H1 (cell line): ENCODE data around the gene KCTD16. TPM values are rescaled to one million over a fixed set of nuclear protein-coding genes. Genes with fewer than 3 reads are reported as not detected.

Experiments
- CTCF ChIA-PET: fragments of 300-600 bp; sonication (Branson Sonifier 250); formaldehyde crosslinking; loops from one replicate; lab custom pipeline; 2021; ENCODE audit not compliant: partially characterized antibody; lab: Charles Lee
- POLR2A ChIA-PET: fragments of 300-600 bp; sonication (Branson Sonifier 250); formaldehyde crosslinking; loops from one replicate; lab custom pipeline; 2021; ENCODE audit warnings: inconsistent platforms; ENCODE audit not compliant: partially characterized antibody; lab: Charles Lee
- DNase-seq, 2 experiments: peaks; one replicate each; pipeline versions ENCODE4 v3.0.0 to v3.0.0-alpha.2; 2010 to 2022; ENCODE audit warnings: low spot score in 2 of 2, low read depth in 1 of 2, mixed read lengths in 1 of 2
- FAIRE-seq: peaks from 2 replicates; lab custom pipeline; 2011; peaks lifted over from hg19 to GRCh38; lab: Jason Lieb, UNC
- H2AFZ ChIP-seq: 2 replicates; pipeline ENCODE4 v1.8.1; 2012; ENCODE audit warnings: low read length, inconsistent platforms
- H2AK5ac ChIP-seq: 2 replicates; pipeline ENCODE4 v1.6.1; 2013; ENCODE audit warnings: low read depth, low read length
- H2BK120ac ChIP-seq: replicated peaks from 2 replicates; pipeline ENCODE3; 2013; ENCODE audit warnings: low read depth, low read length, inconsistent platforms
- H2BK12ac ChIP-seq: 2 replicates; pipeline ENCODE4 v1.6.1; 2013; ENCODE audit warnings: low read depth, low read length
- H2BK15ac ChIP-seq: 2 replicates; pipeline ENCODE4 v1.6.1; 2013; ENCODE audit warnings: low read length
- H2BK20ac ChIP-seq: 2 replicates; pipeline ENCODE4 v1.6.1; 2013; ENCODE audit warnings: low read length
- H2BK5ac ChIP-seq: 2 replicates; pipeline ENCODE4 v1.6.1; 2013; ENCODE audit warnings: low read depth, low read length
- H3K14ac ChIP-seq: 2 replicates; pipeline ENCODE4 v1.6.1; 2013; ENCODE audit warnings: inconsistent platforms; ENCODE audit not compliant: insufficient read length
- H3K18ac ChIP-seq: 2 replicates; pipeline ENCODE4 v1.6.1; 2013; ENCODE audit warnings: low read length; ENCODE audit errors: extremely low read depth
- H3K23ac ChIP-seq: 2 replicates; pipeline ENCODE4 v1.6.1; 2013; ENCODE audit warnings: inconsistent platforms; ENCODE audit not compliant: insufficient read length
- H3K23me2 ChIP-seq: 2 replicates; pipeline ENCODE4 v1.6.1; 2013; ENCODE audit warnings: low read depth, low read length
- H3K27ac ChIP-seq: 2 replicates; pipeline ENCODE4 v1.6.1; 2011; ENCODE audit warnings: low read depth, low read length, inconsistent platforms
- H3K27me3 ChIP-seq, 4 experiments: replicated peaks in 1 of 4; 1 replicate in 1 of 4; 2 replicates in 3 of 4; pipeline versions ENCODE4 v1.6.1 to v1.8.1; 2011 to 2013; ENCODE audit warnings: low read length in 3 of 4, mild to moderate bottlenecking in 3 of 4, inconsistent platforms in 2 of 4, mixed read lengths in 2 of 4, moderate library complexity in 1 of 4; ENCODE audit not compliant: control insufficient read depth in 3 of 4, insufficient read depth in 3 of 4; ENCODE audit errors: extremely low read depth in 1 of 4
- H3K36me3 ChIP-seq, 4 experiments: 2 replicates each; pipeline versions ENCODE4 v1.6.1 to v1.8.1; 2011 to 2013; ENCODE audit warnings: mild to moderate bottlenecking in 4 of 4, low read length in 3 of 4, moderate library complexity in 2 of 4, control low read depth in 1 of 4, inconsistent platforms in 1 of 4; ENCODE audit not compliant: insufficient read depth in 4 of 4, control insufficient read depth in 2 of 4
- H3K4ac ChIP-seq: replicated peaks from 2 replicates; pipeline ENCODE3; 2013; ENCODE audit warnings: low read length, low read depth, mixed read lengths, inconsistent platforms; ENCODE audit not compliant: insufficient read length
- H3K4me1 ChIP-seq, 4 experiments: replicated peaks in 1 of 4; 1 replicate in 1 of 4; 2 replicates in 3 of 4; pipeline versions ENCODE4 v1.6.1 to v1.8.1; 2011 to 2013; ENCODE audit warnings: low read length in 3 of 4, inconsistent platforms in 2 of 4, mixed read lengths in 1 of 4; ENCODE audit not compliant: insufficient read depth in 4 of 4, control insufficient read depth in 3 of 4
- H3K4me2 ChIP-seq, 2 experiments: 2 replicates each; pipeline versions ENCODE4 v1.6.1 to v1.8.1; 2011 to 2013; ENCODE audit warnings: low read depth in 2 of 2, low read length in 2 of 2, control low read depth in 1 of 2, inconsistent platforms in 1 of 2, mild to moderate bottlenecking in 1 of 2; ENCODE audit not compliant: insufficient read depth in 1 of 2
- H3K4me3 ChIP-seq, 4 experiments: fragments of 200-600, 300-600 bp in 1 of 4; sonication (generic), shearing (Covaris generic), sonication (Bioruptor Twin) in 1 of 4; 2 replicates each; pipeline versions ENCODE4 v1.5.1 to v1.8.1; 2011 to 2016; ENCODE audit warnings: low read length in 4 of 4, low read depth in 3 of 4, control low read depth in 2 of 4, inconsistent platforms in 2 of 4, mild to moderate bottlenecking in 2 of 4, mixed read lengths in 1 of 4, moderate library complexity in 1 of 4; ENCODE audit not compliant: insufficient read depth in 2 of 4; ENCODE audit errors: extremely low read depth in 1 of 4
- H3K56ac ChIP-seq: replicated peaks from 2 replicates; pipeline ENCODE3; 2013; ENCODE audit warnings: low read depth, mild to moderate bottlenecking, mixed read lengths, low read length, inconsistent platforms; ENCODE audit not compliant: insufficient read length
- H3K79me1 ChIP-seq: 2 replicates; pipeline ENCODE4 v1.6.1; 2013; ENCODE audit warnings: low read depth, low read length, control low read depth
- H3K79me2 ChIP-seq, 2 experiments: 2 replicates each; pipeline versions ENCODE4 v1.6.1 to v1.8.1; 2012 to 2013; ENCODE audit warnings: low read length in 2 of 2, mild to moderate bottlenecking in 2 of 2, inconsistent platforms in 1 of 2; ENCODE audit not compliant: insufficient read depth in 2 of 2, control insufficient read depth in 1 of 2
- H3K9ac ChIP-seq, 4 experiments: replicated peaks in 1 of 4; 1 replicate in 1 of 4; 2 replicates in 3 of 4; pipeline versions ENCODE4 v1.6.1 to v1.8.1; 2011 to 2013; ENCODE audit warnings: low read depth in 3 of 4, low read length in 3 of 4, control low read depth in 2 of 4, mild to moderate bottlenecking in 2 of 4, moderate library complexity in 2 of 4, inconsistent platforms in 1 of 4; ENCODE audit errors: extremely low read depth in 1 of 4
- H3K9me3 ChIP-seq, 2 experiments: 2 replicates each; pipeline versions ENCODE4 v1.6.1 to v1.8.1; 2012 to 2013; ENCODE audit warnings: mild to moderate bottlenecking in 2 of 2, moderate library complexity in 2 of 2, control low read depth in 1 of 2, inconsistent platforms in 1 of 2, low read depth in 1 of 2, low read length in 1 of 2, mixed read lengths in 1 of 2; ENCODE audit not compliant: insufficient read depth in 2 of 2
- H4K20me1 ChIP-seq, 2 experiments: replicated peaks in 1 of 2; 2 replicates each; pipeline versions ENCODE3 to v1.8.1; 2011 to 2013; ENCODE audit warnings: inconsistent platforms in 2 of 2, low read length in 2 of 2, mild to moderate bottlenecking in 1 of 2; ENCODE audit not compliant: insufficient read depth in 2 of 2, control insufficient read depth in 1 of 2
- H4K5ac ChIP-seq: 2 replicates; pipeline ENCODE4 v1.6.1; 2013; ENCODE audit warnings: low read length, low read depth, mixed read lengths, inconsistent platforms; ENCODE audit not compliant: insufficient read length
- H4K8ac ChIP-seq: 2 replicates; pipeline ENCODE4 v1.8.0; 2013; ENCODE audit warnings: mild to moderate bottlenecking, moderate library complexity, low read length, inconsistent platforms; ENCODE audit not compliant: insufficient read depth; ENCODE audit errors: extremely low read depth
- H4K91ac ChIP-seq: replicated peaks from 2 replicates; pipeline ENCODE3; 2013; ENCODE audit warnings: low read length, mixed read lengths, inconsistent platforms; ENCODE audit not compliant: insufficient read length
- BRCA1 ChIP-seq: IDR thresholded peaks from 2 replicates; pipeline ENCODE4 v1.6.1; 2012; ENCODE audit warnings: low read depth, low read length, improper control_type of control experiment
- EGR1 ChIP-seq: IDR thresholded peaks from 2 replicates; pipeline ENCODE4 v1.6.1; 2011; ENCODE audit warnings: low read depth, low read length, borderline replicate concordance
- FOSL1 ChIP-seq: IDR thresholded peaks from 2 replicates; pipeline ENCODE4 v1.6.1; 2011; ENCODE audit warnings: mild to moderate bottlenecking, low read depth, low read length, moderate library complexity; ENCODE audit not compliant: insufficient read depth
- GABPA ChIP-seq: IDR thresholded peaks from 2 replicates; pipeline ENCODE4 v1.6.1; 2011; ENCODE audit warnings: mild to moderate bottlenecking, low read length, moderate library complexity, borderline replicate concordance; ENCODE audit not compliant: insufficient read depth
- HDAC2 ChIP-seq, 2 experiments: fragments of 300-600 bp in 1 of 2; sonication (generic) in 1 of 2; IDR thresholded peaks; 2 replicates each; pipeline ENCODE4 v1.6.1; 2011 to 2012; ENCODE audit warnings: low read depth in 2 of 2, low read length in 2 of 2, mild to moderate bottlenecking in 2 of 2, moderate library complexity in 2 of 2, borderline replicate concordance in 1 of 2, inconsistent platforms in 1 of 2
- JUN ChIP-seq: IDR thresholded peaks from 2 replicates; pipeline ENCODE4 v1.6.1; 2011; ENCODE audit warnings: low read depth, mild to moderate bottlenecking, improper control_type of control experiment, low read length
- NANOG ChIP-seq: IDR thresholded peaks from 2 replicates; pipeline ENCODE4 v1.6.1; 2011; ENCODE audit warnings: low read length, low read depth, mild to moderate bottlenecking, inconsistent platforms; ENCODE audit not compliant: insufficient read depth, poor library complexity, severe bottlenecking
- RXRA ChIP-seq: IDR thresholded peaks from 2 replicates; pipeline ENCODE4 v1.6.1; 2011; ENCODE audit warnings: low read depth, mild to moderate bottlenecking, low read length, moderate library complexity; ENCODE audit not compliant: insufficient read depth
- SIN3A ChIP-seq, 2 experiments: IDR thresholded peaks in 1 of 2; conservative IDR thresholded peaks in 1 of 2; 2 replicates each; pipeline ENCODE4 v1.6.1; 2011 to 2012; ENCODE audit warnings: low read length in 2 of 2, improper control_type of control experiment in 1 of 2, low read depth in 1 of 2, mild to moderate bottlenecking in 1 of 2
- SIRT6 ChIP-seq: IDR thresholded peaks from one replicate; pipeline ENCODE4 v1.7.1; 2012; ENCODE audit warnings: low read length, inconsistent platforms
- SIX5 ChIP-seq: IDR thresholded peaks from 2 replicates; pipeline ENCODE4 v1.6.1; 2011; ENCODE audit warnings: mild to moderate bottlenecking, low read depth, low read length
- SRF ChIP-seq: IDR thresholded peaks from 2 replicates; pipeline ENCODE4 v1.6.1; 2011; ENCODE audit warnings: mild to moderate bottlenecking, low read depth, low read length, moderate library complexity
- TEAD4 ChIP-seq: IDR thresholded peaks from 2 replicates; pipeline ENCODE4 v1.6.1; 2012; ENCODE audit warnings: low read depth, low read length, inconsistent platforms, mixed read lengths
- WGBS, 2 experiments: shearing (Covaris generic) in 1 of 2; methylation state at CpG; one replicate each; pipeline versions ENCODE4 v1.1.6 to v1.1.7; 2013 to 2015; ENCODE audit warnings: low lambda C conversion rate in 2 of 2, mixed read lengths in 2 of 2, inconsistent platforms in 1 of 2, low coverage in 1 of 2, missing lambda C conversion rate in 1 of 2; ENCODE audit not compliant: insufficient replicate concordance in 2 of 2, insufficient coverage in 1 of 2, insufficient read length in 1 of 2; ENCODE audit errors: extremely low coverage in 1 of 2, missing lambda C conversion rate in 1 of 2; 5-methylcytosine and 5-hydroxymethylcytosine counted together
- polyA plus RNA-seq, 7 experiments: library from polyadenylated mRNA; depleted of rRNA in 3 of 7; stranded (reverse) in 5 of 7; unstranded in 2 of 7; fragments of >200 nt in 5 of 7; fragments of 200-250 nt in 2 of 7; gene quantifications; 1 replicate in 5 of 7; 2 replicates in 1 of 7; 4 replicates in 1 of 7; pipeline versions ENCODE4 v1.2.1 to v1.2.3, GENCODE V29; 2011 to 2013; ENCODE audit warnings: missing spikeins in 2 of 7, mixed read lengths in 2 of 7
- total RNA-seq: library from RNA; stranded (reverse); fragmentation: NEBNext Ultra II Directional; extraction: Animal tissue kit (Norgen Biotek cat#: 25700); gene quantifications from 2 replicates; pipeline ENCODE4 v1.2.1, GENCODE V29; 2021

The KCTD16 gene
- total and polyA plus RNA-seq, 2 of the 8 experiments (the other 6 are each of a cell fraction or from before 2014, with no cell fraction given): 0.03 to 0.24 TPM

DNA sequence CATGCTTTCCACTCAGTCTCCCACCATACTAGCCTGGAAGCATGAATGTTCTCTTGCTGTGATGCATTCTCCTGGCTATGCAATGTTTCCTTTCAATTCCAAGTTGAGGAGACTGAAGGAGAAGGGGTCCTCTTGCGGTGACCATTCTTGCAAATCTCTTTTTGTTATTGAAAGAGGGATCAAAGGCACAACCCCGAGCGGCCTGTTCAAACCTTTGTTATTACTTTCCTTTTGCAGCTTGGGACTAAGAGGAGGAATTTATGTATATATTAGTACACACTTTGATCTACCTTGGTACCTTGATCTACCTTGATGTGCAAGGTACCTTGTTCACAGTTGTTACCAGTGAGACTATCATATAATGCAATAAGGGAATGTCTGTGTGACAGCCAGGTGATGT lies 147.3 kb downstream of the KCTD16 start:
- ChIA-PET CTCF (interaction anchor here (0.7 kb wide), 1 partner anchor 819 kb away, joined by 3 read pairs; no protein-coding TSS in a partner anchor), POLR2A (interaction anchor here (1.5 kb wide), 1 partner anchor 19 kb away, joined by 3 read pairs; no protein-coding TSS in a partner anchor)
- no peak overlapping the region for H4K8ac ChIP-seq
- no peak overlapping the region for H3K18ac ChIP-seq
- no peak overlapping the region for H3K4ac ChIP-seq
- H2AK5ac ChIP-seq: no peak overlapping the region
- H3K79me2 ChIP-seq: no peaks in the 10 kb centered on the region
- no peak overlapping the region for H2AFZ ChIP-seq
- H2BK5ac ChIP-seq: no peak overlapping the region
- H2BK120ac ChIP-seq: no peak overlapping the region
- no peaks in the 10 kb centered on the region for H4K20me1 ChIP-seq
- no peak overlapping the region for H4K91ac ChIP-seq
- no peak overlapping the region for H3K56ac ChIP-seq
- H3K27ac ChIP-seq: no peak overlapping the region
- peaks cover 0 to 8% (median 6%) of the 10 kb centered on the region in 4 experiments; a peak in 3 of 7 replicates for H3K4me1 ChIP-seq
- H2BK20ac ChIP-seq: no peak overlapping the region
- no peaks in the 10 kb centered on the region for H3K79me1 ChIP-seq
- no peak overlapping the region for H3K9ac ChIP-seq
- H3K4me2 ChIP-seq: peak overlapping the region; percentile 18 to 40; a peak in 2 of 4 replicates
- H3K4me3 ChIP-seq: no peak overlapping the region
- H3K23ac ChIP-seq: no peak overlapping the region
- WGBS, 2 experiments: 24% methylated on average over 3 of the region's 3 CpGs; no CpG with 5 or more reads in 1 of the 2 experiments
- H3K27me3 ChIP-seq: no peaks in the 10 kb centered on the region
- H3K36me3 ChIP-seq: no peaks in the 10 kb centered on the region
- FAIRE-seq (no peak), DNase-seq (peak in 1 of 2 experiments; percentile 25)
- H2BK15ac ChIP-seq: no peak overlapping the region
- no peak overlapping the region for H4K5ac ChIP-seq
- no peak overlapping the region for H3K14ac ChIP-seq
- no peaks in the 10 kb centered on the region for H3K9me3 ChIP-seq
- no peak overlapping the region for H2BK12ac ChIP-seq
- no peaks in the 10 kb centered on the region for H3K23me2 ChIP-seq
- TF ChIP-seq EGR1 (no peak), FOSL1 (no peak), SRF (no peak), HDAC2 (IDR thresholded peaks at IDR 0.05; ENCODE audit: borderline replicate concordance in 1 of 2, low read depth in 2 of 2, low read length in 2 of 2) (0 out of 4 replicates have a peak, but pooled peaks of 1 of the 2 experiments have one; percentile 71), BRCA1 (no peak), NANOG (peak; percentile 67), RXRA (no peak), GABPA (no peak), SIRT6 (no peak), SIX5 (no peak), SIN3A (conservative IDR thresholded peaks at IDR 0.05 in 1 of 2, IDR thresholded peaks at IDR 0.05 in 1 of 2; ENCODE audit: low read depth in 1 of 2, low read length in 2 of 2) (no peak), JUN (no peak), TEAD4 (peak; percentile 28; the same call in 1 of the 2 replicates)
